ENCODE results near the gene OR10V1. TPM values are rescaled to one million over a fixed set of nuclear protein-coding genes. Genes with fewer than 3 reads are reported as not detected.

The OR10V1 gene
- total RNA-seq, 1 donor from 2014 or later: not detected

DNA sequence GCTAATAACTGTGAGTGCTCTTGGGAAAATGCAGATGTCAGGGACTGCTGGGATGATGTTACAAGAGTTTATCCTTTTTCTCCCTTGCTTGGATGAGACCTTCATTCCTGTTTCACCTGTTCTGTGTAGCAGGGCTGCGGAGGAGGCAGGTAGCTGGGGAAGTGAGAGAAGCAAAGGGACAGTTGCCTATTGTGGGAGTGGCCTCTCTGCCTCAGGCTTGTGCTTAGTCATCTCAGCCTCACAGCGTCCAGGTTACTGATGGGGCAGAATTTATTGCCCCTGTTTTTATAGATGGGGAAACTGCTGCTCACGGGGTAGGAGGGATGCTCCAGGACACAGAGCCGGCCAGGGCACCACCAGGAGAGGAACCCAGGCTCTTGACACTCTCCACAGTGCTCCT lies 43.2 kb upstream of the OR10V1 start:
- H3K36me3 ChIP-seq: no peaks in the 10 kb centered on the region
- TF ChIP-seq, protein P1, sequence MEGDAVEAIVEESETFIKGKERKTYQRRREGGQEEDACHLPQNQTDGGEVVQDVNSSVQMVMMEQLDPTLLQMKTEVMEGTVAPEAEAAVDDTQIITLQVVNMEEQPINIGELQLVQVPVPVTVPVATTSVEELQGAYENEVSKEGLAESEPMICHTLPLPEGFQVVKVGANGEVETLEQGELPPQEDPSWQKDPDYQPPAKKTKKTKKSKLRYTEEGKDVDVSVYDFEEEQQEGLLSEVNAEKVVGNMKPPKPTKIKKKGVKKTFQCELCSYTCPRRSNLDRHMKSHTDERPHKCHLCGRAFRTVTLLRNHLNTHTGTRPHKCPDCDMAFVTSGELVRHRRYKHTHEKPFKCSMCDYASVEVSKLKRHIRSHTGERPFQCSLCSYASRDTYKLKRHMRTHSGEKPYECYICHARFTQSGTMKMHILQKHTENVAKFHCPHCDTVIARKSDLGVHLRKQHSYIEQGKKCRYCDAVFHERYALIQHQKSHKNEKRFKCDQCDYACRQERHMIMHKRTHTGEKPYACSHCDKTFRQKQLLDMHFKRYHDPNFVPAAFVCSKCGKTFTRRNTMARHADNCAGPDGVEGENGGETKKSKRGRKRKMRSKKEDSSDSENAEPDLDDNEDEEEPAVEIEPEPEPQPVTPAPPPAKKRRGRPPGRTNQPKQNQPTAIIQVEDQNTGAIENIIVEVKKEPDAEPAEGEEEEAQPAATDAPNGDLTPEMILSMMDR (IDR thresholded peaks at IDR 0.05; ENCODE audit: borderline replicate concordance): no peak
- H3K27ac ChIP-seq (replicated peaks): peak overlapping the region; percentile 98
- H3K4me1 ChIP-seq: peaks cover 59% of the 10 kb centered on the region
- no peaks in the 10 kb centered on the region for H3K9me3 ChIP-seq (replicated peaks)
- no peak for DNase-seq
- H3K4me3 ChIP-seq: peak overlapping the region; percentile 97
- intact Hi-C loops (cut with micrococcal nuclease): no loop called here
- no peaks in the 10 kb centered on the region for H3K27me3 ChIP-seq (ENCODE audit: low read depth)

DNA sequence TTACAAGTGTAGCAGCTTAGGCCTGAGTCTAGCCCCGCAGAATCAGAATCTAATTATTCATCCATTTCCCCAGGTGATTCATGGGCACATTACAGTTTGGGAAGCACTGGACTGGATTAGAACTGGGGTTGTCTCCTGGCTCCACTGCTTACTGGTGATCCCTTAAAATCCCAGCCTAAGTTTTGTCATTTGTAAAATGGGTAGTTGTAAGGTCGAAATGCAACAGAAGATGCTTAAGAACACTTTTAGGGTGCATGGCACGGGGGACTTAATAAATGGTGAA lies 42.9 kb upstream of the OR10V1 start:
- peak overlapping the region; percentile 97 for H3K4me3 ChIP-seq
- no peaks in the 10 kb centered on the region for H3K9me3 ChIP-seq (replicated peaks)
- TF ChIP-seq, protein P1 (IDR thresholded peaks at IDR 0.05; ENCODE audit: borderline replicate concordance): no peak
- DNase-seq: no peak
- peaks cover 56% of the 10 kb centered on the region for H3K4me1 ChIP-seq
- H3K27me3 ChIP-seq (ENCODE audit: low read depth): no peaks in the 10 kb centered on the region
- H3K36me3 ChIP-seq: no peaks in the 10 kb centered on the region
- intact Hi-C loops (cut with micrococcal nuclease): no loop called here
- H3K27ac ChIP-seq (replicated peaks): peak overlapping the region; percentile 98

DNA sequence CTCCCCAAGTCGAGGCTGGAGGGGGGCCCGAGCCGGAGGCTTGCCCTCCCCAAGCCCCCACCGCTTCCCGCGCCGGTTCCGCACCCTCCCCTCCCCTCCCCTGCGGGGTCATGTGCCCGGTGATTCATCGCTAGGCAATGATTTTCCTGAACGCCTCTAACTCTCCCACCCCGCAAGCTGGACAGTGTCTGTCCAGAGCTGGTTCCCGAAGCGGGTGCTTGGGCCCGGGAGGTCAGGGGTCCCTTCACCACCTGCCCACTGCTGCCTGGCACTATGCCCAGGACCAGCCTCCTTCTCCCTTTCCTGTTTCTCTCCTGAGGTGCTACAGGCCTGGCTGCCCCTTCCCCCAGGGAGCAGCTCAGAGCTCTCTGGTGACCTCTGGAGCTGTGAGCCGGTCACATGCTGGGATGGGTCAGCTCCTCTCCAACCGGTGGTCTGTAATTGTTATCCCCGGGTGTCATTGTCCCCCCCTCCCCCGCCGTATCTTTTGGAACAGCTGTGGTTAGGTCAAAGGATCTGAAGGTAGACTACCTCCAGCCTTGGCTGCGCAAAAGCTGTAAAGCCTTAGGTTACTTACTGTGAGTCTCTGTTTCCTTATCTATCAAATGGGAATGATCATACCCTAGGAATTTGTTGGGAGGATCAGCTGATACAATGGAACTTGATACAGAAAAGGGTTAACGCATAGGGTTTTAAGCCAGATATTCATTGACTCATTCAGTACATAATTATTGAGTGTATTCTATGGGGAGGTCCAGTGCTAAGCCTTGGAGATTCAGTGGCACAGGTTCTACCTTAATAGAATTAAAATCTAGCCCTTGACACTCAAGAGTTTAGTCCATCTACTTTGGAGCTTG lies 42.3 kb upstream of the OR10V1 start:
- Histone ChIP-seq H3K4me1 (peaks cover 50% of the 10 kb centered on the region), H3K9me3 (replicated peaks) (no peaks in the 10 kb centered on the region), H3K4me3 (peak overlapping the region; percentile 97), H3K27ac (replicated peaks) (peak overlapping the region; percentile 98), H3K36me3 (no peaks in the 10 kb centered on the region), H3K27me3 (ENCODE audit: low read depth) (no peaks in the 10 kb centered on the region)
- DNase-seq: peak; percentile 65
- intact Hi-C loops (cut with micrococcal nuclease): loop anchor here (2.0 kb wide), 1 partner anchor 47 kb away; no protein-coding TSS in a partner anchor
- TF ChIP-seq, protein P1 (IDR thresholded peaks at IDR 0.05; ENCODE audit: borderline replicate concordance): no peak

DNA sequence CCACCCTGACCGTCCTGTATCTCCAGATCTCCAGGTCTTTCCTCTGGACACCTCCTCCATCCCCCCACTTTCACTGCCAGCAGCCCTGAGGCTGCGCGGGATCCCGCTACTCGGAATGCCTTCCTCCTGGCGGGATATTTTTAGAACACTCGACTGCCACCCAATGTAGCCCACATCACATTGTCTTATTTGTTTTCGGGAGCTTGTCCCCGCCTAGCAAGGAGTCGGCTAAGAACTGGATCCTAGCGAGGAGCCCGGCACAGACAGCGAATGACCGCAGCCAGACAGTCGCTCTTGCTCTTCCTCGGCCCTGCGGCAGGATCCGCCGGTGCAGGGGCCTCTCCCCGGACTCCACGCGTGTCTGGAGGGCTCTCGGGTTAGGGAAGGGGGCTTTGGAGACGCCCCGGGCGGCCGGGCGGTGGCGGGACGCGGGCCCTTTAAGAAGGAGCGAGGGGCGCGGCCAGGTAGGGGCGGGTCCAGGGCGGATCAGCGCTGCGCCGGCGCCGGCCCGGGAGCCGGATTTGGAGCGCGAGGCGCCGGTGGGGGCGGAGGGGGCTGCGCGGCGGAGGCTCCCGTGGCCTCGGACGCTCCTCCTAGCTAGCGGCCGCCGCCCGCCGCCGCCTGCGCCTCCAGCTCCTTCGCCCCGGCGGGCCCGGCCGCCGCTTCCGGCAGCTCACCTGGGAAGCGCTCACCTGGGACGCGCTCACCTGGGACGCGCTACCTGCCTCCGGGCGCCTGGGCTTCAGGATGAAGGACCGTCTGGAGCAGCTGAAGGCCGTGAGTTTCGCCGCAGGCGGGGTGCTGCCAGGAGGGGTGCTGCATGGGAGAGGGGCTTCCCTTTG lies 41.4 kb upstream of the OR10V1 start, which contains the start of gene STX3:
TSS of gene STX3 (plus strand) at position 518 of the 842 bp plus-strand sequence. CDS start at position 748, 230 bp downstream.
- Histone ChIP-seq H3K36me3 (no peaks in the 10 kb centered on the region), H3K27ac (replicated peaks) (peak within 1 kb of the TSS; percentile 98), H3K4me1 (peaks cover 47% of the 10 kb centered on the region), H3K4me3 (peak within 1 kb of the TSS; percentile 97), H3K27me3 (ENCODE audit: low read depth) (no peaks in the 10 kb centered on the region), H3K9me3 (replicated peaks) (no peaks in the 10 kb centered on the region)
- TF ChIP-seq, protein P1 (IDR thresholded peaks at IDR 0.05; ENCODE audit: borderline replicate concordance): no peak
- peak; percentile 74 for DNase-seq
- intact Hi-C loops (cut with micrococcal nuclease): loop anchor here (2.0 kb wide), 1 partner anchor 48 kb away; no protein-coding TSS in a partner anchor

DNA sequence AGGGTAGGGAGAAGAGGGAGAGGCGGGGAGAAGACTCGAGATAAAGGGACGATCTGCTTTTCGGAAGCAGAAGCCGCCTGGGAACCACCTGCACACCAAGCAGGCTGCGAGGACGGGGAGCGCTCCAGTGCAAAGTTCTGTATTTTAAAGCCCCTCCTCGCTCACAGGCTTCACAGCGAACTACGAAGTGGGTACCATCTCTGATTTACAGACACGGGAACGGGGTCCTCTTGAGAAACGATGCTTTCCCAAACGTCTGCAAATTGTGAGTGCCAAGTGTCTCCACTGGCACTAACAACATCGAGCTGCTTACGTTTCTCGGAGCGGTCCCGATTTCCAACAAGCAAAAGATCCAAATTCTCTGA lies 40.8 kb upstream of the OR10V1 start:
- TF ChIP-seq, protein P1 (IDR thresholded peaks at IDR 0.05; ENCODE audit: borderline replicate concordance): no peak
- H3K36me3 ChIP-seq: no peaks in the 10 kb centered on the region
- H3K27ac ChIP-seq (replicated peaks): peak overlapping the region; percentile 98
- H3K4me1 ChIP-seq: peaks cover 40% of the 10 kb centered on the region
- no peaks in the 10 kb centered on the region for H3K27me3 ChIP-seq (ENCODE audit: low read depth)
- DNase-seq: peak; percentile 19
- no peaks in the 10 kb centered on the region for H3K9me3 ChIP-seq (replicated peaks)
- intact Hi-C loops (cut with micrococcal nuclease): loop anchor here (2.0 kb wide), 1 partner anchor 48 kb away; no protein-coding TSS in a partner anchor
- H3K4me3 ChIP-seq: peak overlapping the region; percentile 97
